HG03442 (cell line): ENCODE data around the gene REST.
A peak's percentile ranks its signal among the peaks of the same experiment; 100 is the strongest.
"Not testable (repeated sequence)": the region's sequence is repeated elsewhere in the genome, so short reads cannot be mapped to it uniquely, and the experiment has no call there.

ENCODE experiments used
- ATAC-seq: cut with Tn5 transposase; IDR thresholded peaks from one replicate; pipeline ENCODE4 v1.9.1; 2021; ENCODE audit warnings: mild to moderate bottlenecking, moderate library complexity; ENCODE audit not compliant: unreplicated experiment

Gene REST

DNA sequence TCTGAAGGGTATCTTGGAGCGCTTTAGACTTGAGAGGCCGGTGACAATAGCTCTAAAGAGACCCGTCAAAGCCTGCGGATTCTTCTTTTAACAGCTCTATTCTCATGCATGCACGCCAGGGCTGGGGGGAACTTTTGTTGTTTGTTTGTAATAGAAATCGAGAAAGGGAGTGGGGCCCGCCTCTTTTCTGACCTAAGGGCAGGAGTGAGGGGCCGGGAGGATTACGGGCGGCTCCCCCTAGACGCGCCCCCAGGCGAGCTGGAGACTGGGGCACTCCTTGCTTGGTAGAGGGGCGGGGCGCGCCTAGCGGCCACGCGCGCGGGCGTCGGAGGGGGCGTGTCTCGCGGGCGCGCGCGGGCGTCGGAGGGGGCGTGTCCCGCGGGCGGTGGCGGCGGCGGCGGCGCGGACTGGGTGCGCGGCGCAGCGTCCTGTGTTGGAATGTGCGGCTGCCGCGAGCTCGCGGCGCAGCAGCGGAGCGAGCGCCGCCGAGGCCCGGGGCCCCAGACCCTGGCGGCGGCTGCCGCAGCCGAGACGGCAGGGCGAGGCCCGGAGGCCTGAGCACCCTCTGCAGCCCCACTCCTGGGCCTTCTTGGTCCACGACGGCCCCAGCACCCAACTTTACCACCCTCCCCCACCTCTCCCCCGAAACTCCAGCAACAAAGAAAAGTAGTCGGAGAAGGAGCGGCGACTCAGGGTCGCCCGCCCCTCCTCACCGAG is at the start of gene REST:
Gene REST, plus strand, starts transcription at position 412 of the 717 bp plus-strand sequence. CDS start 2,739 bp downstream, outside the sequence.
- peak; percentile 45 for ATAC-seq

GRCh38 chr4:56859841-56860240 is 47.9 kb upstream of the REST start:
- ATAC-seq = peak; percentile 47

DNA sequence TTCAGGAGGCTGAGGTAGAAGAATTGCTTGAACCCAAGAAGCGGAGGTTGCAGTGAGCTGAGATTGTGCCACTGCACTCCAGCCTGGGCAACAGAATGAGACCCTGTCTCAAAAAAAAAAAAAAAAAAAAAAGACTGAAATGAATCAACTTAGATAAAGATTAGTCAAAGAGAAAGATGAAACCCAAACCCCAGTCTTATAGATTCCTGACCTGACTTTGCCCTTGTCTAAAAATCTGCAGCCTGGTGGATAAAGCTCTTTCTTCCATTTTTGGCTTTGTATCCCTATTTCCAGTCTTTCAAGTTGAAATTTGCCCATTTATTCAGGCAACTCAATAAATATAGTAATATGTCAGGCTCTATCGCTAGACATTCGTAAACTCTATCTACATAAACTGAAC is 46.9 kb upstream of the REST start:
- ATAC-seq = peak; percentile 41

DNA sequence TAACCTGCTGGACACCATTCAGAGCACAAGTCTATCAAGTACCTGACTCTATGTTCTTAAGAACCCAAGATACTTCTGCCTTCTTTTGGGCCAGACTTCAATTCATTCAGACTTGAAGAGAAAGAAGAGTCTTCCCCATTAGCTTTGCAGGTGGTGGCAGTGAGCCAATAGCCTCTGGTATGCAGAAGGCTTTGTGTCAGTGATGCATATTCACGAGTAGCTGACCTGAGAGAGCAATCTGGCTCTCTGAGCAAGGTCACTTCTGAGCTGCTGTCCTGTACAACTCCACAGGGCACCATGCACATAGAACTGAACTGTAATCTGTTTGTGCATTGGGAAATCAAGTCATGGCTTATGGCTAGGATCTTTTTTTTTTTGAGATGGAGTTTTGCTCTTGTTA is 46.3 kb upstream of the REST start:
- ATAC-seq = no peak

GRCh38 chr4:56863441-56864139 is 44.1 kb upstream of the REST start:
- peak; percentile 52 for ATAC-seq

- no peak for ATAC-seq
Observed at GRCh38 chr4:56870946-56871345, 36.8 kb upstream of the REST start.

GRCh38 chr4:56871371-56871866 is 36.3 kb upstream of the REST start:
- ATAC-seq = no peak

DNA sequence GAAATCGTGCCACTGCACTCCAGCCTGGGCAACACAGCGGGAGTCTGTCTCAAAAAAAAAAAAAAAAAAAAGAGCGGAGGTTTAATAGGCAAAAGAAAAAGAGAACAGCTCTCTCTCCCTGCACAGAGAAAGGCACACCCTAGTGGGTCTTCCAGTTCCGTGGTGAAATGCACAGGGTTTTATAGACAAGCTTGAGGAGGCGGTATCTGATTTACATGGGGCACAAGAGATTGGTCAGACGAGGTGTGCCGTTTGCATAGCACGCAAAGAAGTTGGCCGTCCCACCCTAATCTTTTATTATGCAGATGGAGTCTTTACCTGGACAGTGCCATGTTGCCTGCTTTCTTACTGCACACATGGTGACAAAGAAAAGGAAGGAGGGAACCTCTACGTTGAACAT is 33.5 kb upstream of the REST start:
- ATAC-seq = no peak

GRCh38 chr4:56874923-56875322 is 32.8 kb upstream of the REST start:
- no peak for ATAC-seq

- ATAC-seq = no peak
Observed at GRCh38 chr4:56876264-56876663, 31.4 kb upstream of the REST start.

- ATAC-seq = no peak
Observed at GRCh38 chr4:56879996-56880395, 27.7 kb upstream of the REST start.

DNA sequence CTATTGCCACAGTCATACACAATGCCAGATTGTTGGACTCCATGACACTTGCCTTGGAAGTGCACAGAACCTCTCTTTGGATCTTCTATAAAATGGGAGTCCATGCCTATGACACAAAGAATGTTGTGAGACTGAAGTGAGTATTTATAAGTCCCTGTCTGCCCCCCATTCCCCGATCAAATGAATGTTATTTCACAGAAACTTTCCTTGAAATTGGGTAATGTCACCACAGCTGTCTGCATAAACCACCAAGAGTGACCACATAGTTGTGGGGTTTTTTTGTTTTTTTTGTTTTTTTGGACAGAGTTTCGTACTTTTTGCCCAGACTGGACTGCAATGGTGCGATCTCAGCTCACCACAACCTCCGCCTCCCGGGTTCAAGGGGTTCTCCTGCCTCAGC is 27.1 kb upstream of the REST start:
- ATAC-seq = no peak

DNA sequence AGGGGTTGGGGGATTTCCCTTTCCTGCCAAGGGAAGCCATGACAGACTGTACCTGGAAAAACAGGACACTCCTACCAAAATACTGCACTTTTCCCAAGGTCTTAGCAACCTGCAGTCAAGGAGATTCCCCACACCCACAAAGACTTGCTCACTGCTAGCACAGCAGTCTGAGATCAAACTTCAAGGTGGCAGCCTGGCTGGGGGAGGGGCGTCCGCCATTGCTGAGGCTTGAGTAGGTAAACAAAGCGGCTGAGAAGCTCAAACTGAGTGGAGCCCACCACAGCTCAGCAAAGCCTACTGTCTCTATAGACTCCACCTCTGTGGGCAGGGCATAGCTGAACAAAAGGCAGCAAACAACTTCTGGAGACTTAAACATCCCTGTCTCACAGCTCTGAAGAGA is 23.2 kb upstream of the REST start:
- not testable (repeated sequence) for ATAC-seq

DNA sequence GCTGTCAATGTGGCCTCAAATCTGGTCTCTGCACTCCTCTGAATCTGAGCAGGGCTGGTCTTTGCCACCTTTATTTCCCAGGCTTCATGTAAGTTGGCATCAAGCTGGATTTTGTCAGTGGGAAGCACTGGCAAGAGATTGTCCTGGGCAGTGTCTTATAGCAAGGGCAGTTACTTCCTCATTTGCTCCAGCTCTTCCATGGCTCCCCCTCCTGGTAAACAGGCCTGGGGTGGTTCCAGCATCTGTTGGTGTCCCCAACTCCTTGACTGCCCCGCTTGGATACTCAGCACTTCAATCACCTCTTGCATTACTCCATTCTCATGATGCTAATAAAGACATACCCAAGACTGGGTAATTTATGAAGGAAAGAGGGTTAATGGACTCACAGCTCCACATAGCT is 15.0 kb upstream of the REST start:
- no peak for ATAC-seq

DNA sequence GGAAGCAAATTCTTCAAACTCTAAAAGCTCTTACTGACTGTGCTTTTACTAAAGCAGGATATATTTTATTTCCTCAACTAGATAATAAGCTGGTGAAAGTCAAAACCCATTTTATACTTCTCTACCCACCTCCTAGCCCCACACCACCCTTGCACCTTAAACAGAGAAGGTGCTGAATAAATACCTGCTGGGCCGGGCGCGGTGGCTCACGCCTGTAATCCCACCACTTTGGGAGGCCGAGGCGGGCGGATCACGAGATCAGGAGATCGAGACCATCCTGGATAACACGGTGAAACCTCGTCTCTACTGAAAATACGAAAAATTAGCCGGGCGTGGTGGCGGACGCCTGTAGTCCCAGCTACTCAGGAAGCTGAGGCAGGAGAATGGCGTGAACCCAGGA is 9.9 kb upstream of the REST start:
- not testable (repeated sequence) for ATAC-seq

DNA sequence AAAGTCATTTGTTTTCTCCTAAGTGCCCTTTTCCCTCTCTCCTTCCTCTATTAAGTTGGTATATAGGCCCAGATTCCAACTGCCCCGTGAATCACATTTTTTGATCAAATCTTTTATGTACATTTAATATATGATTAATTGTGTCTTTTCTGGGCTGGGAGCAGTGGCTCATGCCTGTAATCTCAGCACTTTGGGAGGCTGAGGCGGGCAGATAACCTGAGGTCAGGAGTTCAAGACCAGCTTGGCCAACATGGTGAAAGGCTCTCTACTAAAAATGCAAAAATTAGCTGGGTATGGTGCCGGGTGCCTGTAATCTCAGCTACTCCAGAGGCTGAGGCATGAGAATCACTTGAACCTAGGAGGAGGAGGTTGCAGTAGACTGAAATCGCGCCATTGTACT is 7.5 kb upstream of the REST start:
- not testable (repeated sequence) for ATAC-seq

DNA sequence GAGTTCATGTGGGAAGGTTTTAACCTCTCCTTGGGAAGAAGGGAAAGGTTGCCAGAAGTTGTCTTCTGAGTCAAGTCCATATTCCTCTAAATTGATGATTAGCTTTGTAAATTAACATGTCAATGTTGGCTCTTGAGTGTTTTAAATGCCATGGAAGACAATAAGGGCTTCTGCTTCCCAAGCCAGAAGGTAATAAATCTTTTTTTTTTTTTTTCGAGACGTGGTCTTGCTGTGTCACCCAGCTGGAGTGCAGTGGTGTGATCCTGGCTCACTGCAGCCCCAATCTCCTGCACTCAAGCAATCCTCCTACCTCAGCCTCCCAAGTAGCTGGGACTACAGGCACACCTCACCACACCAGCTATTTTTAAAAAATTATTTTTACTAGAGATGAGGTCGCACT is 5.0 kb upstream of the REST start:
- ATAC-seq = no peak

- ATAC-seq = no peak
Observed at GRCh38 chr4:56905796-56906195, 1.9 kb upstream of the REST start.

DNA sequence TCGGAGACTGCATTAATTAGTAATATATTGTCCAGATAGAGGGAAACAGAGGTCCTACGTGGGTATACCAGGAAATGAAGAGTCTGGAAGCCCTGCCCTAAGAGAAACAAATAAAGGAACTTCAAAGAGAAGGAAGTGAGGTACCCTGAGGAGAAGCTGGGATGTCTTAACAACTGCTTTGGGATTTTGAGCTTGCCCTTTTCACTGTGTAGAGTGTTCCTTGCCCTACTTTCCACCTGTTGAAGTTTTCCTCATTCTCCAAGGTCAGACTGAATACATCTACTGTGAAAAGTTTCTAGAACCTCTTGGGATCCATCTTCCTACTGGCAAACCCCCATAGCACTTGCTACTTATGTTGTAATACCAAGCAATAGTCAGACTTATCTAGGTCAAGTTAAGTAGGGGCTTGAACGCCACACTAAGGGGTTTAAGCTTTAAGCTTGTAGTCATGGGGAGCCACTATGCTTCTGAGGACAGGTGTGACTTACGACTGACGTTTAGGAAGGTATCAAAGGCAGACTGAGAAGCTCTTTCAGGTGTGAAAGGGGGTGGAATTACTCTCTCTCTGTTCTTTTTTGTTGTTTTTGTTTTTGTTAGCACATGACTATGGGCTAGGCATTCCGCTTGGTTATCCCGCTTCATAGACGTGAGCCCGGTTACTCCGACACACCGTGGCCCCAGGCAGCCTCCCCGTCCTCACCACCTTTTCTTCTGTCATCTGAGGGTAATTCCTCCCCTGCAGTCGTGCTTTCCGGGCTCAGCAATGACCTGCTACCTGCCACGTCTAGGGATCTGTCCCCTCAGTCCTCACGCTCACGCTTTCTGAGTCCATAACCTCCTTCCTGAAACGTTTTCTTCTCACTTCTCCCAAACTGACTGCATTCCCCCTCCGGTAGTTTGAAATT is 959 bp upstream of the REST start:
- no peak for ATAC-seq

DNA sequence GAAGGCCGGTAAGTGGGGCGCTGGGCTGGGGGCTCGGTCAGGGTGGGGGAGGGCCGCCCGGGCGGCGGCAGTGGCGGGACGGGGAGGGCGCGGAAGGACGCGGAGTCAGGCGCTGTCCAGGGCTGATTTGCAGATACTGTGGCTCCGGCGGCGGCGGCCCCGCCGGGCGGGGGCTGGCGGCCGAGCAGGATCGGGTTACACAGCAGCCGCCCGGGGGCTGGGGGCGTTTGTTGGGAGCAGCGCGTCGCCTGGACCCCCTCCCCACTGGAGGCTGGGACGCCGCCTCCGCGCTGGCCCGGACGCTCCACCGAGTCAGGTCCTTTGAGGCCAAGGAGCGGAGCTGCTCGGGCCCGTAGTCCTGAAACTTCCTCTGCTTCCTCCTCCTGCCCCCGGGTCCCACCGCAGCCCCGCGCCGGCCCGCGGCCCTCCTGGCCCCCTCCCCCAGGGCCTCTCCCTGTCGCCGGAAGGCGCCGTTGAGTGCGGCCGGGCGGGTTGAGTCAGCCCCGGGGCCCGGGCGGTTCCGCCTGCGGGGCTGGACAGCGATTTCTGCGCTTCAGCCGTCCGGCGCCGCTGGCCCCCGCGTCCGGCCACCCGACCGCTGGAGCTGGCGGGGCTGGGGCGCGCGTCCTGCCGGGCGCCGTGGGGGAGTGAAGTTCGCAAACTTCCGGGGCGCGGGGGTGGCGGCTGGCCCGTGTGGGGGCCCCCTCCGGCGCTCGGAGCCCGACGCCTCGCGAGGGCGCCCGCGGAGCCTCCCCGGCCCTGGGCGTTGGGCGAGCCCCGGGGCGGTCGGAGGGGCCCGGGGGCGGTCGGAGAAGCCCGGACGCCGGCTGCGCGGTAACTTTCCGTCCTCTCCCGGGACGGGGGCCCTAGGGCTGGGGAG is 746 bp downstream of the REST start:
- peak; percentile 56 for ATAC-seq
